Endodermal cell (in vitro differentiated cells): ENCODE results near the gene GRIA3. TPM values are rescaled to one million over a fixed set of nuclear protein-coding genes. Genes with fewer than 3 reads are reported as not detected.
A peak's percentile ranks its signal among the peaks of the same experiment; 100 is the strongest.

Source experiments
- DNase-seq: peaks from one replicate; pipeline ENCODE4 v3.0.0-alpha.2; 2017
- H3K27ac ChIP-seq: 2 replicates; pipeline ENCODE4 v1.5.1; 2013; ENCODE audit warnings: mild to moderate bottlenecking, low read depth, low read length, moderate library complexity
- H3K27me3 ChIP-seq: 2 replicates; pipeline ENCODE4 v1.6.1; 2013; ENCODE audit warnings: mild to moderate bottlenecking, low read length, moderate library complexity; ENCODE audit not compliant: insufficient read depth, control insufficient read depth, poor library complexity, severe bottlenecking
- H3K36me3 ChIP-seq: 2 replicates; pipeline ENCODE4 v1.7.0; 2013; ENCODE audit warnings: mild to moderate bottlenecking, low read length, moderate library complexity; ENCODE audit not compliant: control insufficient read depth, insufficient read depth
- H3K4me1 ChIP-seq: one replicate; pipeline ENCODE4 v1.7.0; 2013; ENCODE audit warnings: low read length; ENCODE audit not compliant: control insufficient read depth, insufficient read depth
- H3K4me3 ChIP-seq: 2 replicates; pipeline ENCODE4 v1.5.1; 2013; ENCODE audit warnings: mild to moderate bottlenecking, low read length, moderate library complexity
- H3K9ac ChIP-seq: 2 replicates; pipeline ENCODE4 v1.6.1; 2013; ENCODE audit warnings: mild to moderate bottlenecking, low read length, moderate library complexity; ENCODE audit not compliant: poor library complexity, severe bottlenecking; ENCODE audit errors: extremely low read depth
- H3K9me3 ChIP-seq: 2 replicates; pipeline ENCODE4 v1.6.1; 2013; ENCODE audit warnings: mild to moderate bottlenecking, low read length, moderate library complexity; ENCODE audit not compliant: control insufficient read depth
- H3K27ac Mint-ChIP-seq: 2 replicates; pipeline ENCODE4 v1.8.0; 2020; ENCODE audit warnings: mixed read lengths
- H3K27me3 Mint-ChIP-seq: 2 replicates; pipeline ENCODE4 v1.8.0; 2021; ENCODE audit warnings: mild to moderate bottlenecking, mixed read lengths; ENCODE audit not compliant: insufficient read depth
- H3K36me3 Mint-ChIP-seq: 2 replicates; pipeline ENCODE4 v1.8.0; 2020; ENCODE audit warnings: low read depth, mixed read lengths
- H3K4me1 Mint-ChIP-seq: 2 replicates; pipeline ENCODE4 v1.8.0; 2020; ENCODE audit warnings: mixed read lengths
- H3K4me3 Mint-ChIP-seq: 2 replicates; pipeline ENCODE4 v1.8.0; 2020; ENCODE audit warnings: mild to moderate bottlenecking, moderate library complexity, mixed read lengths
- H3K9me3 Mint-ChIP-seq: 2 replicates; pipeline ENCODE4 v1.8.0; 2020; ENCODE audit warnings: mild to moderate bottlenecking, mixed read lengths
- CTCF ChIP-seq: fragments of 200-600 bp; sonication (generic); conservative IDR thresholded peaks from 2 replicates; pipeline ENCODE4 v1.5.0; 2021; ENCODE audit warnings: antibody characterized with exemption, mild to moderate bottlenecking
- WGBS, 2 experiments: methylation state at CpG; one replicate each; pipeline versions ENCODE4 v1.1.5 to v1.1.7; 2013; ENCODE audit warnings: missing lambda C conversion rate in 2 of 2, mixed read lengths in 1 of 2; ENCODE audit not compliant: insufficient coverage in 1 of 2, insufficient read length in 1 of 2; 5-methylcytosine and 5-hydroxymethylcytosine counted together
- total RNA-seq, 2 donors: library from RNA; stranded (reverse); fragmentation: NEBNext Ultra II Directional in 1 of 2; extraction: Animal tissue kit (Norgen Biotek cat#: 25700) in 1 of 2; gene quantifications; 2 replicates in 1 of 2; 3 replicates in 1 of 2; pipeline ENCODE4 v1.2.1, GENCODE V29; 2021

GRIA3 gene
- total RNA-seq, 2 donors from 2014 or later: 5.7 to 12.2 TPM

GRCh38 chrX:123172869-123173268, 11.2 kb upstream of the GRIA3 start:
- no peaks in the 10 kb centered on the region for H3K4me1 ChIP-seq
- H3K27ac ChIP-seq: no peak overlapping the region
- peaks cover 5% of the 10 kb centered on the region for H3K9me3 ChIP-seq
- H3K9ac ChIP-seq: no peak overlapping the region
- no peak overlapping the region for H3K4me3 ChIP-seq
- Mint-ChIP-seq H3K4me1 (peaks cover 5% of the 10 kb centered on the region), H3K4me3 (no peak overlapping the region), H3K27ac (no peak overlapping the region), H3K27me3 (no peaks in the 10 kb centered on the region), H3K9me3 (peaks cover 39% of the 10 kb centered on the region), H3K36me3 (no peaks in the 10 kb centered on the region)
- no peak for DNase-seq
- no peak for TF ChIP-seq CTCF
- H3K36me3 ChIP-seq: no peaks in the 10 kb centered on the region
- no CpG with 5 or more reads among the region's 2 CpGs for WGBS, 2 experiments
- no peaks in the 10 kb centered on the region for H3K27me3 ChIP-seq

- no peak overlapping the region for H3K4me3 ChIP-seq
- H3K4me1 Mint-ChIP-seq: peaks cover 5% of the 10 kb centered on the region
- no peak overlapping the region for H3K27ac ChIP-seq
- peaks cover 5% of the 10 kb centered on the region for H3K9me3 ChIP-seq
- no peaks in the 10 kb centered on the region for H3K36me3 Mint-ChIP-seq
- no peaks in the 10 kb centered on the region for H3K27me3 ChIP-seq
- no peaks in the 10 kb centered on the region for H3K27me3 Mint-ChIP-seq
- H3K4me3 Mint-ChIP-seq: no peak overlapping the region
- DNase-seq: no peak
- WGBS, 2 experiments: no CpG with 5 or more reads among the region's 1 CpG
- H3K9me3 Mint-ChIP-seq: peaks cover 42% of the 10 kb centered on the region
- TF ChIP-seq CTCF: peak; percentile 69
- no peak overlapping the region for H3K9ac ChIP-seq
- H3K27ac Mint-ChIP-seq: no peak overlapping the region
- no peaks in the 10 kb centered on the region for H3K4me1 ChIP-seq
- H3K36me3 ChIP-seq: no peaks in the 10 kb centered on the region
Observed at GRCh38 chrX:123173833-123174232, 10.2 kb upstream of the GRIA3 start.

- no peak overlapping the region for H3K27ac Mint-ChIP-seq
- peaks cover 5% of the 10 kb centered on the region for H3K9me3 ChIP-seq
- DNase-seq: peak; percentile 55
- H3K36me3 Mint-ChIP-seq: no peaks in the 10 kb centered on the region
- no peak for TF ChIP-seq CTCF
- H3K36me3 ChIP-seq: no peaks in the 10 kb centered on the region
- peaks cover 37% of the 10 kb centered on the region for H3K9me3 Mint-ChIP-seq
- H3K4me3 ChIP-seq: no peak overlapping the region
- no peak overlapping the region for H3K4me3 Mint-ChIP-seq
- peaks cover 5% of the 10 kb centered on the region for H3K4me1 Mint-ChIP-seq
- peaks cover 1% of the 10 kb centered on the region for H3K27me3 ChIP-seq
- no peaks in the 10 kb centered on the region for H3K4me1 ChIP-seq
- no peak overlapping the region for H3K27ac ChIP-seq
- H3K9ac ChIP-seq: no peak overlapping the region
- H3K27me3 Mint-ChIP-seq: peaks cover 1% of the 10 kb centered on the region
Observed at GRCh38 chrX:123175366-123176122, 8.5 kb upstream of the GRIA3 start.
